NCI-H128 (cell line): ENCODE data around the gene NPIPA1.
"Not testable (repeated sequence)": the region's sequence is repeated elsewhere in the genome, so short reads cannot be mapped to it uniquely, and the experiment has no call there.

Experiments used
- DNase-seq: peaks from one replicate; lab custom pipeline; 2025; ENCODE audit not compliant: unreplicated experiment; lab: John Stamatoyannopoulos, UW

NPIPA1 gene

GRCh38 chr16:14976971-14977736, 39.9 kb downstream of the NPIPA1 start:
- DNase-seq = not testable (repeated sequence)

GRCh38 chr16:14978281-14978680, 41.0 kb downstream of the NPIPA1 start:
- not testable (repeated sequence) for DNase-seq

- not testable (repeated sequence) for DNase-seq
Observed at GRCh38 chr16:14978908-14979307, 41.7 kb downstream of the NPIPA1 start.

GRCh38 chr16:14981234-14981633, 44.0 kb downstream of the NPIPA1 start:
- not testable (repeated sequence) for DNase-seq

- DNase-seq = not testable (repeated sequence)
Observed at GRCh38 chr16:14982521-14982920, 45.3 kb downstream of the NPIPA1 start.

- DNase-seq = not testable (repeated sequence)
Observed at GRCh38 chr16:14988092-14988491, 50.8 kb downstream of the NPIPA1 start.

GRCh38 chr16:14988661-14989191, 51.5 kb downstream of the NPIPA1 start:
- not testable (repeated sequence) for DNase-seq

- DNase-seq = not testable (repeated sequence)
Observed at GRCh38 chr16:14989291-14990281, 52.3 kb downstream of the NPIPA1 start.

GRCh38 chr16:14993277-14994151, 56.3 kb downstream of the NPIPA1 start:
- not testable (repeated sequence) for DNase-seq

- not testable (repeated sequence) for DNase-seq
Observed at GRCh38 chr16:14996702-14997101, 59.5 kb downstream of the NPIPA1 start.

GRCh38 chr16:14998300-14998699, 61.1 kb downstream of the NPIPA1 start:
- not testable (repeated sequence) for DNase-seq

- not testable (repeated sequence) for DNase-seq
Observed at GRCh38 chr16:14999845-15000244, 62.6 kb downstream of the NPIPA1 start.
